Neural cell (in vitro differentiated cells): Measurements from ENCODE around the gene SETBP1.

Experiments used
- CTCF ChIP-seq: fragments of 450-650 bp; IDR thresholded peaks from 2 replicates; pipeline ENCODE4 v1.5.1; 2014; ENCODE audit warnings: antibody characterized with exemption, mild to moderate bottlenecking, moderate library complexity; ENCODE audit not compliant: poor library complexity, severe bottlenecking
- POLR2AphosphoS5 ChIP-seq: IDR thresholded peaks from 2 replicates; pipeline ENCODE4 v1.6.1; 2012

- no peak for TF ChIP-seq CTCF
- no peak for TF ChIP-seq POLR2AphosphoS5
Observed at GRCh38 chr18:44702594-44702993, 21.9 kb downstream of the SETBP1 start.
